ENCODE measurements around the gene MTMR10.

The MTMR10 gene

DNA sequence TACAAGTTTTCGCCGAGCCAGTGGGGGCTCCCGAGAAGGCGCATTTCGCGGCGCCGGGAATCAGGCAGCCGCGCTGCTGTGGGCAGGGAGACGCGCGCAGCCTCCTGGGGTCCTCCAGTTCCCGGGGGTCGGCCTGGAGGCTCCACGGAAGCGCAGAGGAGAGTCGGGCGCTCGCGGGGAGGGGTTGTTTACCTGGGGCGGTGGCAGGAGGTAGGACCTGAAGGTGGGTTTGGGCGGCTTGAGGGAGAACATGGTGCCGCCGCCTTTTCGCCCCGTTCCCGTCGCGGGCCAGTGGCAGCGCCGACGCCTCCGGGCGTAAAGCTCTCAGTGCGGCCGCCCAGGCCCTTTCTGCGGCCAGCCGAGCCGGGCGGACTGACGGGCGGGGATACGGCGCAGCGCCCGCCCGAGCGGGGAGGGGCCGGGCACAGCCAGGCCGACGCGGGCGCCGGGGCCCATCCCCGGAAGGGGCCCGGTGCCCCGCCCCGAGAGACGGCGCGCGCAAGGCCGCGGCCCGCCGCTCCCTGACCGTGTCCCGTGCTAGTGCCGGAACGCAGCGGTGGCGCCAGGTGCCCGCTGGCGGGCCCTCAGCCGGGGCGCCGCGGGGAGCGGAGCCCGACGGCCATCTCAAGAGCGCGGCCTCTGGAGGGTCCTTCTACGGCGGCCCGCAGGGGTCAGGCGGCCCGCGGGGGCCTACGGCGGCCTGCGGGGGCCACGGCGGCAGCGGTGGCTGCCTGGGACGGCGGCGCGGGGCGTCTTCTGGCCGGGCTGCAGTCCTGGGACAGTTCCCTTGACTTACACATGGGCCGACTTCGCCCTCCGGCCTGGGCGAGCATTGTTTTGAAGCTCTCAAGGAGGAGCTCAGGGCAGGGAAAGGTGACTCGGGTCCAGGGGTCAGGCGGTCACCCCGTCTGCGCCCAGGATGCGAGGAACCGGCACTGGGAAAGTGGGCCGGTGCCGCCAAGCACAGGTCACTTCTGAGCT is at the start of gene MTMR10:
MTMR10 (minus strand) TSS at position 374 of the 981 bp plus-strand sequence; CDS start at position 252, 122 bp downstream.
- Histone ChIP-seq H3K4me1 (ENCODE audit: control insufficient read depth in 1 of 2, insufficient read depth in 2 of 2, low read length in 2 of 2) (peaks cover 20 to 21% of the 10 kb centered on the region in 2 donors), H3K27ac (ENCODE audit: low read depth, low read length) (peak within 1 kb of the TSS; percentile 96), H3K36me3 (ENCODE audit: control insufficient read depth in 1 of 2, insufficient read depth in 2 of 2, low read length in 2 of 2) (peaks cover 3 to 13% of the 10 kb centered on the region in 2 donors), H3K4me3 (ENCODE audit: low read depth in 1 of 2, low read length in 2 of 2) (peak within 1 kb of the TSS; percentile 92 to 98), H3K9me3 (ENCODE audit: control insufficient read depth in 1 of 2, low read length in 2 of 2) (no peaks in the 10 kb centered on the region), H3K9ac (ENCODE audit: low read depth in 1 of 2, low read length in 2 of 2) (peak within 1 kb of the TSS; percentile 96 to 99), H3K27me3 (ENCODE audit: control insufficient read depth in 1 of 2, insufficient read depth in 2 of 2, low read length in 2 of 2) (no peaks in the 10 kb centered on the region)

DNA sequence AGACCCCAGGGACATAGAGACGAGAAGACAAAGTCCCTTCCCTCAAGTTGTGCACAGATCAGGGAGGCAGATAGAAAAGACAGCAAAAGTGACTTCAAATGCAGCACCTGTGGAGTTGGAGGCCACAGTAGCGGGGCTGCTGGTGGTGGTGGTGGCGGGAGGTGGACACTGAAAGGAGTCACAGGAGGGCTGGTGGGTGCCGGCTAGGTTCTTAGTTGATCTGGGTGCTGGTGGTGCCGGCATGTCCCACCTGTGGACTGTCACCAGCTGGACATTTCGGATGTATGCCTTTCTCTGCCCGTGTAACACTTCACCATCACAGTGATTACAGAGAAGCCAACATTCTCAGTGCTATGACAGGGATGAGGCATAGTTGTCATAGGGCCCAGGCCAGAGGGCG is 49.2 kb upstream of the MTMR10 start:
- H3K4me1 ChIP-seq (ENCODE audit: control insufficient read depth in 1 of 2, insufficient read depth in 2 of 2, low read length in 2 of 2): no peaks in the 10 kb centered on the region
- H3K36me3 ChIP-seq (ENCODE audit: control insufficient read depth in 1 of 2, insufficient read depth in 2 of 2, low read length in 2 of 2): no peaks in the 10 kb centered on the region
- no peaks in the 10 kb centered on the region for H3K9me3 ChIP-seq (ENCODE audit: control insufficient read depth in 1 of 2, low read length in 2 of 2)
- no peak overlapping the region for H3K9ac ChIP-seq (ENCODE audit: low read depth in 1 of 2, low read length in 2 of 2)
- H3K27ac ChIP-seq (ENCODE audit: low read depth, low read length): no peak overlapping the region
- no peaks in the 10 kb centered on the region for H3K27me3 ChIP-seq (ENCODE audit: control insufficient read depth in 1 of 2, insufficient read depth in 2 of 2, low read length in 2 of 2)
- H3K4me3 ChIP-seq (ENCODE audit: low read depth in 1 of 2, low read length in 2 of 2): no peak overlapping the region

DNA sequence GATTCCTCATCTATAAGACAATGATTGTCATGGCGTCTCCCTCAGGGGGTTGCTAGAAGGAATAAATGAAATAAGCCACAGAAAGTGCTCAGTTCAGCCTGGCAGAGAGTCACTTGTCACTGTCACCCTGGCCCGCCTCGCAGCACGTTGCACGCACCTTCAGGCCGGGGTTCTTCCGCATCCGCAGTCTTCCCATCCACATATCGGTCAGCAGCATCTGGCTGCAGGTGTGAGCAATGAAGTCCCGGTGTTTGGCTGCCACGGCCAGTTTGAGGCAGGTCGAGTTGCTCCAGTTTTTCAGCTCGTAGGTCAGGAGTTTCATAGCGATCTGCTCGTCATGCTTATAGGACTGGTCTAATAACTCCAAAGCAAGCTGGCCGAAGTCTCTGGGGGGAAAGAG is 48.5 kb upstream of the MTMR10 start:
- H3K4me3 ChIP-seq (ENCODE audit: low read depth in 1 of 2, low read length in 2 of 2): no peak overlapping the region
- H3K36me3 ChIP-seq (ENCODE audit: control insufficient read depth in 1 of 2, insufficient read depth in 2 of 2, low read length in 2 of 2): no peaks in the 10 kb centered on the region
- no peaks in the 10 kb centered on the region for H3K9me3 ChIP-seq (ENCODE audit: control insufficient read depth in 1 of 2, low read length in 2 of 2)
- H3K4me1 ChIP-seq (ENCODE audit: control insufficient read depth in 1 of 2, insufficient read depth in 2 of 2, low read length in 2 of 2): no peaks in the 10 kb centered on the region
- H3K27me3 ChIP-seq (ENCODE audit: control insufficient read depth in 1 of 2, insufficient read depth in 2 of 2, low read length in 2 of 2): no peaks in the 10 kb centered on the region
- H3K9ac ChIP-seq (ENCODE audit: low read depth in 1 of 2, low read length in 2 of 2): no peak overlapping the region
- no peak overlapping the region for H3K27ac ChIP-seq (ENCODE audit: low read depth, low read length)

DNA sequence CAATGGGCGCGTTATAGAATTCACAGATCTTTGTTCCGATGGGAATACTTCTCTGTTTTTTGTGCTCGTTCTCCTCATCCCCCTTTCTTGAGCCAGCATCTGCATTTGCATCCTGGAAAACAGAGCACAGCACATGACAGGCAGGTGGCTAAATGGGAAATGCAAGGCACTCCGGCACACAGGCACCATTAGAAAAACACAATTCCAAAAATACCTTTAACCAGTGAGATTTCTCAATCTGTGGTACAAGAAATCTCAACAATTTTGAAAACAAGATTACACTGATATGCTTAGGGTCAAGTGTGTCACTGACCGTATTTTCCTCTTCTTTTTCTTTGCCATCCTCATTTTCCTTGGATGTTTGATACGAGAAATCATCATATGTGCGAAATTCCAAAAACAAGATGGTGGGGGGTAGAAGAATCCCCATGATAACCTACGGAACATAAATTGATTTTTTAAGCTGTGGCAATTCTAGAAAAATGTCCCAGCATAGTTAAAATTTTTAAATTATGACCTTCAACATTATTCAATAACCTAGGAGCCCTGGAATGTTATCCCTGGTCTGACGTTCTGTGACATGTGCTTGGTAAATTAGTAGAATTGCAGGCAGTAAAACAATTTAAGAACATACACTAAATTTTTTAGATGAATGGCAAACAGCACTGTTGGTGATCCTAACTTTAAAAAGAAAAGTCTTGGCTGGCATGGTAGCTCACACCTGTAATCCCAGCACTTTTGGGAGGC is 46.5 kb upstream of the MTMR10 start:
- H3K9me3 ChIP-seq (ENCODE audit: control insufficient read depth in 1 of 2, low read length in 2 of 2): no peaks in the 10 kb centered on the region
- H3K4me3 ChIP-seq (ENCODE audit: low read depth in 1 of 2, low read length in 2 of 2): no peak overlapping the region
- H3K9ac ChIP-seq (ENCODE audit: low read depth in 1 of 2, low read length in 2 of 2): no peak overlapping the region
- no peaks in the 10 kb centered on the region for H3K36me3 ChIP-seq (ENCODE audit: control insufficient read depth in 1 of 2, insufficient read depth in 2 of 2, low read length in 2 of 2)
- H3K27me3 ChIP-seq (ENCODE audit: control insufficient read depth in 1 of 2, insufficient read depth in 2 of 2, low read length in 2 of 2): no peaks in the 10 kb centered on the region
- no peak overlapping the region for H3K27ac ChIP-seq (ENCODE audit: low read depth, low read length)
- no peaks in the 10 kb centered on the region for H3K4me1 ChIP-seq (ENCODE audit: control insufficient read depth in 1 of 2, insufficient read depth in 2 of 2, low read length in 2 of 2)

GRCh38 chr15:31036783-31037182 is 45.4 kb upstream of the MTMR10 start:
- no peaks in the 10 kb centered on the region for H3K27me3 ChIP-seq (ENCODE audit: control insufficient read depth in 1 of 2, insufficient read depth in 2 of 2, low read length in 2 of 2)
- H3K9ac ChIP-seq (ENCODE audit: low read depth in 1 of 2, low read length in 2 of 2): no peak overlapping the region
- H3K27ac ChIP-seq (ENCODE audit: low read depth, low read length): no peak overlapping the region
- no peaks in the 10 kb centered on the region for H3K9me3 ChIP-seq (ENCODE audit: control insufficient read depth in 1 of 2, low read length in 2 of 2)
- no peaks in the 10 kb centered on the region for H3K36me3 ChIP-seq (ENCODE audit: control insufficient read depth in 1 of 2, insufficient read depth in 2 of 2, low read length in 2 of 2)
- H3K4me1 ChIP-seq (ENCODE audit: control insufficient read depth in 1 of 2, insufficient read depth in 2 of 2, low read length in 2 of 2): no peaks in the 10 kb centered on the region
- H3K4me3 ChIP-seq (ENCODE audit: low read depth in 1 of 2, low read length in 2 of 2): no peak overlapping the region

- Histone ChIP-seq H3K4me1 (ENCODE audit: control insufficient read depth in 1 of 2, insufficient read depth in 2 of 2, low read length in 2 of 2) (no peaks in the 10 kb centered on the region), H3K36me3 (ENCODE audit: control insufficient read depth in 1 of 2, insufficient read depth in 2 of 2, low read length in 2 of 2) (no peaks in the 10 kb centered on the region), H3K27ac (ENCODE audit: low read depth, low read length) (no peak overlapping the region), H3K27me3 (ENCODE audit: control insufficient read depth in 1 of 2, insufficient read depth in 2 of 2, low read length in 2 of 2) (no peaks in the 10 kb centered on the region), H3K9me3 (ENCODE audit: control insufficient read depth in 1 of 2, low read length in 2 of 2) (no peaks in the 10 kb centered on the region), H3K4me3 (ENCODE audit: low read depth in 1 of 2, low read length in 2 of 2) (no peak overlapping the region), H3K9ac (ENCODE audit: low read depth in 1 of 2, low read length in 2 of 2) (no peak overlapping the region)
Measured at GRCh38 chr15:31035610-31036009, 44.2 kb upstream of the MTMR10 start.

GRCh38 chr15:31034152-31034551 is 42.7 kb upstream of the MTMR10 start:
- Histone ChIP-seq H3K27ac (ENCODE audit: low read depth, low read length) (no peak overlapping the region), H3K36me3 (ENCODE audit: control insufficient read depth in 1 of 2, insufficient read depth in 2 of 2, low read length in 2 of 2) (no peaks in the 10 kb centered on the region), H3K9ac (ENCODE audit: low read depth in 1 of 2, low read length in 2 of 2) (no peak overlapping the region), H3K9me3 (ENCODE audit: control insufficient read depth in 1 of 2, low read length in 2 of 2) (no peaks in the 10 kb centered on the region), H3K27me3 (ENCODE audit: control insufficient read depth in 1 of 2, insufficient read depth in 2 of 2, low read length in 2 of 2) (no peaks in the 10 kb centered on the region), H3K4me3 (ENCODE audit: low read depth in 1 of 2, low read length in 2 of 2) (no peak overlapping the region), H3K4me1 (ENCODE audit: control insufficient read depth in 1 of 2, insufficient read depth in 2 of 2, low read length in 2 of 2) (no peaks in the 10 kb centered on the region)

GRCh38 chr15:31032961-31033371 is 41.5 kb upstream of the MTMR10 start:
- no peak overlapping the region for H3K4me3 ChIP-seq (ENCODE audit: low read depth in 1 of 2, low read length in 2 of 2)
- H3K27ac ChIP-seq (ENCODE audit: low read depth, low read length): no peak overlapping the region
- no peak overlapping the region for H3K9ac ChIP-seq (ENCODE audit: low read depth in 1 of 2, low read length in 2 of 2)
- no peaks in the 10 kb centered on the region for H3K9me3 ChIP-seq (ENCODE audit: control insufficient read depth in 1 of 2, low read length in 2 of 2)
- no peaks in the 10 kb centered on the region for H3K27me3 ChIP-seq (ENCODE audit: control insufficient read depth in 1 of 2, insufficient read depth in 2 of 2, low read length in 2 of 2)
- no peaks in the 10 kb centered on the region for H3K36me3 ChIP-seq (ENCODE audit: control insufficient read depth in 1 of 2, insufficient read depth in 2 of 2, low read length in 2 of 2)
- H3K4me1 ChIP-seq (ENCODE audit: control insufficient read depth in 1 of 2, insufficient read depth in 2 of 2, low read length in 2 of 2): no peaks in the 10 kb centered on the region

DNA sequence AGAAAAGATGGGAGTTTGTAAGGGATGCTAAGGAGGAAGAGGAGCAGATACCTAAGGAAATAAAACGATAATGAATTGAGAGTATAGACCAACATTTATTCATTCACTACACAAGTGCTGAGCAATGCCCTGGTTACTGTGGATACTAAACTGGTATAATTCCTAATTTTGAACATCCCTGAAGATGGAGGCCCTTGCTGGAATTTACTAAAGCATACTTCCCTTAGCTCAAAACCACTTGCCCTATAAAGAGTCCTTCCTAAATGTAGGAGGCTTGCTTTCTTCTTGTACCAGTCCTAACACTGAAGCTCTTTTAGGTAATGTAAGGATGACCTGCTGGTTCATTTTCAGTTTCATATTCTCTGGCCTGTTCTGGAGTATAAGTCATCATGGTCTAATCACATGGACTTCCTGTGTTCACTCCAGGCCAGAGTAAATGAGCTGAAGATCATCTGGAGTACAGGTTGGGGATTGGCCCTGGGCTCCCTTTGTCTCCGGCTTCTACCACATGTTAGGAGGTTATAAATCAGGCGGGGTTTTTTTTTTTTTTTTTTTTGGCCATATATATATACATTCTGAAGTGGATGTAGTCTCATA is 40.1 kb upstream of the MTMR10 start:
- H3K27ac ChIP-seq (ENCODE audit: low read depth, low read length): no peak overlapping the region
- no peaks in the 10 kb centered on the region for H3K4me1 ChIP-seq (ENCODE audit: control insufficient read depth in 1 of 2, insufficient read depth in 2 of 2, low read length in 2 of 2)
- H3K4me3 ChIP-seq (ENCODE audit: low read depth in 1 of 2, low read length in 2 of 2): no peak overlapping the region
- H3K36me3 ChIP-seq (ENCODE audit: control insufficient read depth in 1 of 2, insufficient read depth in 2 of 2, low read length in 2 of 2): no peaks in the 10 kb centered on the region
- no peak overlapping the region for H3K9ac ChIP-seq (ENCODE audit: low read depth in 1 of 2, low read length in 2 of 2)
- no peaks in the 10 kb centered on the region for H3K27me3 ChIP-seq (ENCODE audit: control insufficient read depth in 1 of 2, insufficient read depth in 2 of 2, low read length in 2 of 2)
- no peaks in the 10 kb centered on the region for H3K9me3 ChIP-seq (ENCODE audit: control insufficient read depth in 1 of 2, low read length in 2 of 2)
